GM18499 (cell line): Measurements from ENCODE around the gene C3orf85.
A peak's percentile ranks its signal among the peaks of the same experiment; 100 is the strongest.
"Not testable (repeated sequence)": the region's sequence is repeated elsewhere in the genome, so short reads cannot be mapped to it uniquely, and the experiment has no call there.

ENCODE experiments used
- ATAC-seq: cut with Tn5 transposase; IDR thresholded peaks from one replicate; pipeline ENCODE4 v1.9.1; 2021; ENCODE audit warnings: moderate number of reproducible peaks; ENCODE audit not compliant: insufficient read depth, unreplicated experiment

The C3orf85 gene, protein sequence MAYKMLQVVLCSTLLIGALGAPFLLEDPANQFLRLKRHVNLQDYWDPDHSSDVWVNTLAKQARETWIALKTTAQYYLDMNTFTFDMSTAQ

DNA sequence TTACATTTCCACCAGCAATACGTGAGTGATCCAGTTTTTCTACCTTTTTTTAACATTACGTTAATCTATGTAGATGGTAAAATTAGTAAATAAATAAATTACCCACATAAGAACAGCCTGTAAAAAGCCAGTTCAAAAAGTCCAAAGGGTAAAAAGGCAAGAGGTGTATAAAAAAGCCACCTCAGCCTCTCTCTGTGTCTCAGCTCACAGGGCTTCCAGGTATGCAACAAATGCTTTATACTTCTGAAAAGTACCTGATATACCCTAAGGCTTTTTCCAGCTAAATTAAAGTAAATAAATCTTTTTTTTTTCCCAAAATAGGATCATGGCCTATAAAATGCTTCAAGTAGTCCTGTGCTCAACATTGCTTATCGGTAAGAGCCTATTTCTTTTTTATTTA, at the start of gene C3orf85:
Gene C3orf85, plus strand, starts transcription at position 197 of the 400 bp plus-strand sequence. Its CDS starts 129 bp downstream, at position 326.
- no peak for ATAC-seq

DNA sequence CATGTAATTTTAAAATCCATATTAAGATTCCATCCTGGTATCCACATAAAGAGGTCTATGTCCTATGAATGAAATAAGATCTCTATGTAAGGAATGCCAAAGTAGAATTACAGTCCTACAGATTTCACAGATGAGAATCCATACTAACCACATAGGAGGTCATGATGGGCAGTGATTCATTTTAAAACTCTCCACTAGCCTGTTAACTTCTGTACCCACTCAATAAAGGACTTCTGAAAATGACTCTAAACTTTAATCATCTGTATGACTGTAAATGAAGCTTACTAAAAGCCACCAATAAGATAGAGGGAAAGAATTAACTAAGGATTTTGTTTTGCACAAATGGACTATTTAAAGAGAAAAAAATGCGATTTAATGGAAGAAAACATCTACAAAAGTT, 47.3 kb upstream of the C3orf85 start:
- no peak for ATAC-seq

DNA sequence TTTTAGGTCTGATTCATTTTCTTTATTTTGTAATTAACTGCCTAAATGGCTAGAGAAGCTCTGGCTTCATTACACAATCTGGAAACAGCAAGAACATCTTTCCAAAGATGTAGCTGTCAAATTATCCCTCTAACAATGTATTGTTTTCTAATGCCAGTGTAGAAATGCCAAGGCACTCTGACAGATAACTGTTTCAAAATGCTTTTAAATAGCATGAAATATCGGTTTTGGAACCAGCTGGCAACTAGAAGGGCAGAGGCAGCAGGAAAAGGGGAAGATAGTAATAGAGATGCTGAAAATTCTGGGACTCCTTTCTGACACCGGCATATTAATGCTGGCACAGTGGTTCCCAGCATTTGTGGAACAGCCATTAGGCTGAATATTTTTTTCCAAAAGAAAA, 44.7 kb upstream of the C3orf85 start:
- ATAC-seq: no peak

DNA sequence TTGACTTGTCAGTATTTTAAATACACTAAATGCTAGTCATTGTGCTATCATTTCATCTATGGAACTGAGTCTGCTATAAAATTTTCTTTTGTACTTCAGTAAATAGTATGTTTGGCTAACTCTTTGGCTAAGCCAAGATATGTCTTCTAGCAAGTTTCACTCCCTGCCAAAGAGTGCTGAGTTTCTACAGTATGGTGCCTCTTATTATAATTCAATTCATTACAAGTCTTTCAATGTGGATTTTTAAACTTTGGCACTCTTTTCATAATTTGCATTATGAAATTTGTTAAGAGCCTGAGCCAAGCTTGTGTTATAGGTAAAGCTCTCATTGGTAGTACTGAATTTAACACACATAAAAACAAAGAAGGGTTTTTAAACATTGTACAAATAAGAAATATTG, 43.0 kb upstream of the C3orf85 start:
- no peak for ATAC-seq

DNA sequence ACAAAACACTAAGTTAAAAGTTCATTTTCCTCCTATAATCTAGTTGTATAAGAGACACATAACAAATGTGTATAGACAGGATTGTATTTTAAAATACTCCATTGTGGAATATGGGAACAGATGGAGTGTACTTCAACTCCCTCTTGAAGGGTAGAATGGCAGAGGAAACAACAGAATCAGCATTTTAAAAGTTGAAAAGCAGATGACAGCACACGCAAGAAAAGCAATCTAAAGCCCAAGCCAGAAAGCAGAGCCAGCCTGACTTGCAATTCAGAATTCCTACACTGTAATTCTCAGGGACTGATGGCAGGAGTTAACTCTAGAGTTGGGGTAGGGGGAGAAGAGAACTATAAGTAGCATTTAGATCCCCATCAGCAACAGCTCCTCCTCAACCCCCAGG, 41.4 kb upstream of the C3orf85 start:
- no peak for ATAC-seq

DNA sequence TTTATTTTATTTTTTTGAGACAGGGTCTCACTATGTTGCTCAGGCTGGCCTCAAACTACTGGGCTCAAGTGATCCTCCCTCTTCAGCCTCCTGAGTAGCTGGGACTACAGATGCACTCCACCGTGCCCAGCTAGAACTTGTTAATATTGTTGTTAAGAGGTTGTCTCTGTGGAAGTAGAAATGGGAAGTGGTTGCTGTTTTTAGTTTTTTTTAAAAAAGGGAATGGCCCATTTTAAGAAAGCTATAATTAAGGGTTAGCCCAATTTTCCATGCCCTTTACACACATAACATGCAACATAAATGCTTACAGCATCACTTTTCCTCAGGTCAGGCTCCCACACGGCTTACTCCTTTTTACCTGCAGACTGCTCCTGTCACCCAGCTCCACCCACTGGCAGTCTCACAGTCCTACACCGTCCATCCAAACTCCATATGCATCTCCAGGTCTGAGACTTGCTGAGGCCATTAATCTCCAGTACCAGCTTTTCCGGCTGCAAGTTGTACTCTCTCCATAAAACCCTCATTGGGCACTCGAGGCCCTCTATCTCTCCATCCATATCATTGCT, 38.4 kb upstream of the C3orf85 start:
- peak; percentile 70 for ATAC-seq

DNA sequence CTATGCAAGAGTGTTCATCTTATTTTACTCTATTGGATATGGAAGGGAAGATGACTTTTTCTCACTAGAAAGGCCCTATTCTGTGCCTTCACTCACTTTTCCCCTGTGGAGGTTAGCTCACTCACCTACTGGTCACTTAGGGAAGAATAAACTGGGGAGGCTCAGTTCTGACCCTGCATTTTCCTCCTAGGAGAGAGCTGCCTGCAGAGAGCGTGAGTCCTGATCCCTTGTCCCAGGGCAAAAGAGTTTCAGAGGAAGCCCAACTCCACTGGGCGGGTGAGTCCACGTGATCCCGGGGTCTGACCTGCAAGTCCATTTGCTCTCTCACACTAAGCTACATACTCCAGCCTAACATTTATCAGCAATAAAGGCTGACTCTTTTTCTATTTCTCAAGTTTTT, 26.9 kb upstream of the C3orf85 start:
- ATAC-seq: no peak

DNA sequence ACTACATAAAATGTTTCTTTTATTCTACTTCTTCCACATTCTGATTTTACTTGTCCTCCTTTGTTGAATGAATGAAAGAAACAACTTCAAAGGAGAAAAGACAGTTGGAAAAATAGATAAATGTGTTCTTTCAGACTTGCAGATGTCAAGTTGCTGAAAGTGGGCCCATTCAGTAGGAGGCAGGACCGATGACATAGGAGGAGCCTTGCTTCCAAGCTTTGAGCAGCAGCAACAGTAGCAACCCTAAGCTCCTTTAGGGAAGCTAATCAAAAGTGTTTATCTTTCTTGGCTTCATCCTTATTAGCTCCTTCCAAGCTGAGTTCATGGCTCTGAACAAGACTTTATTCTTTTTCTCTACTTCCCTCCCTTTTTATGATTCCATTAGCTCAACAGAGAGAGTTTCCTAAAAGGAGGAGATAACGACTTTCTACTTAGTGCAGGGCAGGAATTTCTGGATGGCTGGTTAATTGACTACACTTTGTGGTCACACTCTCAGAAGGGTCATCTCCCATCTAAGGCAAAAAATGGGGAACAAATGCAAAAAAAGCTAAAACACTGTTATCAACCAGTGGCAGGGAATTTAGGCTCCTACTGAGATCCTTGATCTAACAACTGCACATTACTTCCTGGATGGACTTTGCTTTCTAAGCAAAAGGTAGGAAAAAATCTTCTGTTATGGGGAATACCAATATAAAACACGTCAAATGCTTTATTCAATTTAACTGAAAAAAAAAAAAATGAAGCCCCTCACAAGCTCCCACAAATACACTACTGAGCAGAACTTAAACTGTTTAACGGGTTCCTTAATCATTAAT, 23.4 kb upstream of the C3orf85 start:
- ATAC-seq: no peak

DNA sequence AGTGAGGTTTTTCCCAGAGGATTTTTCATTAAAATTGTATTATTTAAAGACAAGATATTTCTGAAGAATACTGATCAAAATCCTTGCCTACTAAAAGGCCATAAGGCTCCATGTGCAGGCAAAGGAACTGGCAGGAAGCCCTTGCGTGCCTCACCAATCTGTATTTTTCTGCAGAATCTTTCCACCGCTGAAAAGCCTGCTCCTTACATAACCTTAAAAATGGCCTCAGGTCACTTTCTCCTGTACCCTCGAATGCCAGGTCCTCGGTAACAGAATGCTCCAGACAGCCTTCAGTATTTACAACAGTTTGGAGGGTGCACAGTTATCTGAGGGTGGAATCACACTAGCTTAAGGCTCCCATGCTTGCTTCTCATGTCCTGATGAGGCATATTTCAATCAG, 21.8 kb upstream of the C3orf85 start:
- no peak for ATAC-seq

DNA sequence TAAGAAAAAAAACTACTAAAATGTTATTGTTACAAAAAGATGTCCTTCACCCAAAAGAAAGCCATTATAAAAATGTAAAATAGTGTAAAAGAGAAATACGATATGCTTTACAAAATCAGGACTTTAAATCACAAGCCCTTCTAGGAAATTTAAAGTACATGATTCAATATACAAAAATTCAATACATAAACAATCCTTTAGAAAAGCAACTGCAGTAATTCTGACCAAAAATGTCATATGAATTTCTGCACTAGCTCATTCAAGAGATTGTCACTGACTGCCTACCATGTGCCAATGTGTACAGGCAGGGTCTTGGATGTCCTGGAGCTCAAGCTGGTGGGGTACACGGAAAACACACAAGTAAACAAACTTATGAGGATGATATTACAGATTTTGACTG, 21.1 kb upstream of the C3orf85 start:
- no peak for ATAC-seq

DNA sequence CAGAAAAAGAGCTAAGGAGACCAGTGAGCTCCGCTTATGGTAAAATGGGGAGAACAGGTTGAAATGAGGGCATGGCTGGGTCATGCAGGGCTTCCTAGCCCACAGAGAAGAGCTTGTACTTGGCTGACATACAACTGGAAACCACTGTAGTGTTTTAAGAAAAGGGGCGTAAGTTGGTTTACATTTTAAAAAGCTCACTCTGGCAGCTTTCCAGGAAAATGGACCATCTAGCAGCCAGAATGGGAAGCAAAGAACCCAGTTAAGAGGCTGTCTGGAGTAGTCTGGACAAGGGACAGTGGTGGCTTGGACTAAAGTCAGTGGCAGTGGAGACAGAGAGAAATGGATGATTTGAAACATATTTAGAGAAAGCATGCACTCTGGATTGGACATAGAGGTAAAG, 20.5 kb upstream of the C3orf85 start:
- ATAC-seq: no peak

DNA sequence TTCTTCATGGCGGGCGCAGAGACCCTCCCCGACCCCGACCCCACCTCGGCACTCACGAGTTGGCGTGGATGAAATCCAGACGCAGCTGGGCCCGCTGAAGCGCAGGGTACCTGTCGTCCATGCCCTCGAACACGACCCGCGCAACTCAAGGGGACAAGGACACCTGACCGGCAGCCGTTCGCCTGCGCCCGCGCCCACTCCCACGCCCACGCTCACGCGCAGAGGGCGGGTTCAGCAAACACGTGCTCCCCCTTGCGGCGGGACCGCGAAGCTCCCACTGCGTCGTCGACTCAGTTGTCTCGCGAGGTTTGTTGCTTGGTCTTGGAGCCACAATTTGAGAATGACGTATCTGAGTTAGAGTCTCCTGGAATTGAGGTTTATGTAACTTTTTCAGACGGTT, 18.6 kb upstream of the C3orf85 start, which contains the start of gene MORC1:
Gene MORC1, minus strand, starts transcription at position 196 of the 400 bp plus-strand sequence. Its CDS starts 75 bp downstream, at position 121.
- no peak for ATAC-seq

DNA sequence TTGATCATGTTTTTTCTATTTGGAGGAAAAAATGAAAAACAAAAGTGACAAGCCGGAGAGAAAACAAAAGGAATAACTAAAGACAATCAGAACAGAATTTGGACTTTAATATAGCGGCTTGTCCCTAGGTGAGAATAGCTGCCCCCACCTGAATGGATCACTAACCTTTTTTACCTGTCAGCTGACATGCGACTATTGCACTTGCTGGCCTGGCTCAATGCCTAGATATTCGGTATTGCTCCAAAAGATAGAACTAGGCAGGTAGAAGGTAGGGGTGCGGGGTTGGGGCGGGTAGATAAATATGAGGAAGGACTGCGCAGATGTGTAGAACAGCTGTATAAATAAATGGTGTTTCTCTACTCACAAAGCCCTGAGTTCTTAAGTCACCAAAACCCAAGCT, 17.9 kb upstream of the C3orf85 start:
- no peak for ATAC-seq

DNA sequence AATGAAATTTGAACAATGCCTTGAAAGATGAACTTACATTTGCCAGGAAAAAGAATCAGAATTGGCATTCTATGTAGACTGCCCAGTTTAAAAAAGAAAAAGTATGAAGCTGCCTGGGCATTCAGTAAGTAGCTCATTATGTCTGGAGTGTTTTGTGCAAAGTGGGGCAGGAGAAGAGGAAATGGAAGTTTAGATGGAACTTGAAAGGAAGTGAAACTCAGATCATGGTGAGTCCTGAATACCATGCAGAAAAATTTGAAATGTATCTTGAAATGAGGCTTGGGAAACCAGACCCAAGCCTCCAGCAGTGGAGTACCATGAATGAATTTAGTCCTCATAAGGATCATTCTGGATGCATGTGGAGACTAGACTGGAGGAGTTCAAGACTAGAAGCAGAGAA, 13.8 kb upstream of the C3orf85 start:
- no peak for ATAC-seq

DNA sequence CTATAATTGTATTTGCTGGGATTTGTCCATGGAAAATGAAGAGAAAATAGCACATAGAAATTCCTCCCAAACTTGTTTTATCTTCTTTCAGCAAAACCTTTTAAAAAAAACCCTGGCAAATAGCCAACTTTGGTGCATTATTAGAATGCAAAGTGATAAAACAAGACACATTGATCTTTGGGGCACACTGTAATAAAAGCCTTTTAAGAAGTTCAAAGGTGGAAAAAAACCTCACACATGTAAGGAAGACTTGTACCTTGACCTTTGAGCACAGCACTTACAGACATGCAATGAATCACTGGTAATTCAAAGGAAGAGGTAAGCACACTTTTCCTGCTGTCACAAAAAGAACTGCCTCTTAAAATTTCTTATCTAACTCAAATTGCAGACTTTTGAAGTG, 10.6 kb upstream of the C3orf85 start:
- no peak for ATAC-seq

DNA sequence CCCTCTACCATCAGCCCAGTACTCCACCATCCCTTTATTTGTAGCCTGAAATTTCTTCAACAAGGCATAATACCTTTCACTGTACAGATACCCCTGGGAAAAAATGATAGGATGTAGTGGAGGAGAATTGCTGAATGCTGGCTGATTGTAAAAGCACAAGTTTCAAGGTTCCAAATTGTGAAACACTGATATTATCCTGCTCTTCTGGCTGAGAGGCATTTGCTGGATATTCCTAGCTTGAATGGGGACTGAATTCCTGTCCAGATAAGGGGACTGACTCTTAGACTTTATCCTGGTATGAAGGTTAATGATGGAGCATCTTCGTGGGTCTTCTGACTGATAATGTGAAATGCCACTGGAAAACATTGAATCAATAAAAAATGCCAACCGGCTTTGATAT, 9.0 kb upstream of the C3orf85 start:
- no peak for ATAC-seq

DNA sequence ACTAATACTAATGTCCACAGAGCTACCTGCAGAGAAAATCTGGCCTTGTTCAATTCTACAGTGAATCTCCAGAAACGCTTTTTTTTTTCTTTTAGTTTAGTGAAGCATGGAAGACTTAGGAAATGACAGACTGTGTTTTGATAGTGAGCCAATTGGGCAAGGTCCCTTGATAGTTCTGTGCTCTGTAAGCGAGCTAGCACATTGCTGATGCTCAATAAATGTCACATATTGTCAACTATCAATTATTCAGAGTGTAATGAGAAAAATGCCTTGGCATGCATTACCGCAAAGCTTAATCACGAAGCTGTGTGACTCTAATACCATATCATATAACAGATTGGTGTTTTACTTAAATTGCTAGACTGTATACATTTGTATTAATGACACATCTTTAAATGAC, 5.2 kb upstream of the C3orf85 start:
- no peak for ATAC-seq

DNA sequence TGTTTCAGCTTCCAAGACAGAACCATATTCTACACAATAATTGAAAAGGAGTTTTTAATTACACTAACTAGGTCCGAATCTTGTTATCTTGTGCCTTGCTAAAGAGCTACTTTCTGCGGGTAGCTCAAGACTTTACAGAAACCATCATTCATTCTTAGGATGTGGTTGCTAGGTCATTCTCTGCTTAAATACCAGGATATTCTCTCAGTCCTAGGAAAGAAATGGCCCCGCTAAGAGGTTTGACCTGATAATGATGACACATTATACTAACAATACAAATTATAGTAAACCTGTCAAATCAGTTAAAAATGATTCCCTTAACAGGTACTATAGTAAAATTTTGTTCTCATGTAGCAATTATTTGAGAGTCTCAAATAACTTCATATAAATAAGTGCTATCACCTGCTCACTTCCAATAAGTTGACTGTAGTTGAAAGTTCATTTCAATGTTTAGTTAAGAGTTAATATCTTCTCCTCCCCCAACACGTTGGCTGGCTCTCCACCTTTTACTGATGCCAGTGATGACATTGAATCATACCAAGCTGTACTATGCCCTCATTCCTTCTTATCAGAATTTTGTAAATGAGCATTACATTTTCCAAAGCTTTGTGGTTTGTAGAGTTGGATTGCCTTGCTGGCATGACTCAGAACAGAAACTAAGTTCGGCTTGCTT, 3.6 kb upstream of the C3orf85 start:
- ATAC-seq: no peak

DNA sequence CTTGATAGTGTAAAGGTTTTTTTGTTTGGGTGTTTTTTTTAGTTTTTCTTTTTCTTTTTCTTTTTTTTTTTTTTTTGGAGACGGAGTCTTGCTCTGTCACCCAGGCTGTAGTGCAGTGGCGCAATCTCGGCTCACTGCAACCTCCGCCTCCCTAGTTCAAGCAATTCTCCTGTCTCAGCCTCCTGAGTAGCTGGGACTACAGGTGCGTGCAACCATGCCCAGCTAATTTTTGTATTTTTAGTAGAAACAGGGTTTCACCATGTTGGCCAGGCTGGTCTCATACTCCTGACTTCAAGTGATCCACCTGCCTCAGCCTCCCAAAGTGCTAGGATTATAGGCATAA, 3.1 kb upstream of the C3orf85 start:
- not testable (repeated sequence) for ATAC-seq

DNA sequence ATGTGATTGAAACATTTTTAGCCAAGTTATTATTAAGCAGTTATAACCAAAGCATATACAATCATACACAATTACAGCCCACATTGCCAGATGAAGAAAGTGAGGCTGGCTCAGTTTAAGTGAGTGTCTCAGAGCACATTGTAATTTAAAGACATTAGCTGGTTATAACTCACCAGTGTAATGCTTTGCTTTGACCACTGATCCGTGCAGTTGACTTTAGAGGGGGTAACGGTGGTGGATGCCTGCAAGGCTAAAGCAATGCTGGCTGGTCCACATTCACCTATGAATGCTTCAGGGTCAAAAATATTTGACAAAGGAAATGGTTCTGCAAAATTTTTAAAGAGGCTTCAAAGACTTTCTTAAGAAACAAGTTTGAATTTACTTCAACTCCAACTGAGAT, 1.2 kb downstream of the C3orf85 start:
- ATAC-seq: no peak

DNA sequence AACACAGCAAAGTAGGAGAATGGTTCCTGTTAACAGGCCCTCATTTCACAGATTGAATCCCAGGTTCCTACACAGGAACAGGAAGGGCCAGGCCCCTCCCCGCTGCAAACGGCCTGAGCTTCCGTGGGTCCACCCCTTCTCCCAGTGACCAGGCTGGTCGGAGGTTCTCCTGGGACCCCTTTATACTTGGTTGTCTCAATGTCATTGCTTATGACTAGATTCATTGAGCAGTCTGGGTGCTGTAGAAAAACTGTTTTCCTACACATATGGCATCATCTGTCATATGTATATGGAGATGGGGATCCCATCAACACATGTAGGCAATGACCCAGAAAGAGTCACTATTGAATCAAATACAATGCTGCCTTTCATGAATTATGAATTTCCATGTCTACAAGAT, 3.8 kb downstream of the C3orf85 start:
- no peak for ATAC-seq
